Keratinocyte (primary cell): ENCODE data around the gene MED26. TPM values are rescaled to one million over a fixed set of nuclear protein-coding genes. Genes with fewer than 3 reads are reported as not detected.

ENCODE experiments used
- DNase-seq: peaks from one replicate; pipeline ENCODE4 v3.0.0-alpha.2; 2011; ENCODE audit warnings: low read depth, missing footprints, low spot score
- FAIRE-seq: peaks from 2 replicates; lab custom pipeline; 2011; peaks lifted over from hg19 to GRCh38; lab: Jason Lieb, UNC
- H2AFZ ChIP-seq: 2 replicates; pipeline ENCODE4 v1.6.0; 2012; ENCODE audit warnings: low read length, control low read depth, inconsistent platforms; ENCODE audit not compliant: control insufficient read depth
- H3K27ac ChIP-seq: 2 replicates; pipeline ENCODE4 v1.5.1; 2011; ENCODE audit warnings: low read length; ENCODE audit not compliant: control insufficient read depth, insufficient read depth
- H3K27me3 ChIP-seq: 3 replicates; pipeline ENCODE4 v1.6.0; 2011; ENCODE audit warnings: low read length; ENCODE audit not compliant: control insufficient read depth, insufficient read depth; ENCODE audit errors: extremely low read depth
- H3K36me3 ChIP-seq, 2 experiments: 2 replicates in 1 of 2; 3 replicates in 1 of 2; pipeline ENCODE4 v1.5.1; 2011; ENCODE audit warnings: low read length in 2 of 2, mild to moderate bottlenecking in 1 of 2; ENCODE audit not compliant: control insufficient read depth in 2 of 2, insufficient read depth in 2 of 2; ENCODE audit errors: extremely low read depth in 1 of 2
- H3K4me1 ChIP-seq: 3 replicates; pipeline ENCODE4 v1.5.1; 2011; ENCODE audit warnings: low read length; ENCODE audit not compliant: control insufficient read depth, insufficient read depth; ENCODE audit errors: extremely low read depth
- H3K4me2 ChIP-seq: 3 replicates; pipeline ENCODE4 v1.6.0; 2011; ENCODE audit warnings: low read depth, low read length; ENCODE audit not compliant: control insufficient read depth, insufficient read depth; ENCODE audit errors: extremely low read depth
- H3K4me3 ChIP-seq, 3 experiments: fragments of 200-600 bp in 1 of 3; sonication (generic) in 1 of 3; 2 replicates in 2 of 3; 3 replicates in 1 of 3; pipeline ENCODE4 v1.5.1; 2011 to 2016; ENCODE audit warnings: low read length in 3 of 3, mild to moderate bottlenecking in 3 of 3, control low read depth in 2 of 3, inconsistent platforms in 1 of 3, low read depth in 1 of 3, mixed read lengths in 1 of 3, mixed run types in 1 of 3, moderate library complexity in 1 of 3; ENCODE audit not compliant: control insufficient read depth in 2 of 3, insufficient read depth in 2 of 3; ENCODE audit errors: extremely low read depth in 1 of 3
- H3K79me2 ChIP-seq: 2 replicates; pipeline ENCODE4 v1.6.0; 2012; ENCODE audit warnings: low read length; ENCODE audit not compliant: control insufficient read depth, insufficient read depth
- H3K9ac ChIP-seq: 3 replicates; pipeline ENCODE4 v1.6.0; 2011; ENCODE audit warnings: low read length; ENCODE audit not compliant: control insufficient read depth, insufficient read depth; ENCODE audit errors: extremely low read depth
- H3K9me1 ChIP-seq: 3 replicates; pipeline ENCODE4 v1.6.0; 2011; ENCODE audit warnings: low read length; ENCODE audit not compliant: control insufficient read depth, insufficient read depth; ENCODE audit errors: extremely low read depth
- H3K9me3 ChIP-seq: 2 replicates; pipeline ENCODE4 v1.5.1; 2012; ENCODE audit warnings: low read depth, low read length; ENCODE audit not compliant: control insufficient read depth
- H4K20me1 ChIP-seq: 3 replicates; pipeline ENCODE4 v1.6.0; 2011; ENCODE audit warnings: low read length; ENCODE audit not compliant: control insufficient read depth, insufficient read depth; ENCODE audit errors: extremely low read depth
- CTCF ChIP-seq, 3 experiments: IDR thresholded peaks in 1 of 3; conservative IDR thresholded peaks in 1 of 3; optimal IDR thresholded peaks in 1 of 3; 2 replicates in 2 of 3; 3 replicates in 1 of 3; pipeline versions ENCODE3 to v1.5.1; 2011; ENCODE audit warnings: low read length in 3 of 3, mild to moderate bottlenecking in 3 of 3, moderate library complexity in 2 of 3, control low read depth in 1 of 3, inconsistent platforms in 1 of 3; ENCODE audit not compliant: insufficient read depth in 2 of 3; ENCODE audit errors: extremely low read depth in 1 of 3
- EZH2 ChIP-seq: IDR thresholded peaks from one replicate; pipeline ENCODE4 v1.6.1; 2012; ENCODE audit warnings: inconsistent platforms, mild to moderate bottlenecking, low read length, moderate library complexity
- dilution Hi-C: fragments of 300-500 bp; cut with MboI; formaldehyde crosslinking; loops from one replicate; pipeline ENCODE4 v1.7.0; 2020; ENCODE audit warnings: low sequenced_read_pairs; ENCODE audit not compliant: extremely low pct_ligation_motif_present
- polyA plus RNA-seq, 5 experiments: library from polyadenylated mRNA; depleted of rRNA in 3 of 5; stranded (reverse) in 3 of 5; stranded (forward) in 1 of 5; unstranded in 1 of 5; fragments of >200 nt; gene quantifications; 1 replicate in 1 of 5; 2 replicates in 3 of 5; 3 replicates in 1 of 5; pipeline versions ENCODE4 v1.2.1 to v1.2.3, GENCODE V29; 2011 to 2012; ENCODE audit warnings: missing spikeins in 2 of 5, low read depth in 1 of 5, low replicate concordance in 1 of 5

Gene MED26
- polyA plus RNA-seq, 1 donor (not counting 4 experiments of a cell fraction or from before 2014, with no cell fraction given) = 4.7 TPM

GRCh38 chr19:16577531-16577985 lies 50.4 kb downstream of the MED26 start:
- TF ChIP-seq EZH2 = no peak
- TF ChIP-seq CTCF (optimal IDR thresholded peaks at IDR 0.05 in 1 of 3, IDR thresholded peaks at IDR 0.05 in 1 of 3, conservative IDR thresholded peaks at IDR 0.05 in 1 of 3; ENCODE audit: extremely low read depth in 1 of 3, insufficient read depth in 2 of 3, low read length in 3 of 3) = no peak
- no peak for FAIRE-seq
- Histone ChIP-seq H2AFZ (no peak overlapping the region), H3K4me1 (peaks cover 19% of the 10 kb centered on the region), H3K79me2 (peaks cover 95% of the 10 kb centered on the region), H3K4me2 (no peak overlapping the region), H3K9me3 (no peaks in the 10 kb centered on the region), H4K20me1 (peaks cover 10% of the 10 kb centered on the region), H3K9me1 (peaks cover 3% of the 10 kb centered on the region), H3K9ac (no peak overlapping the region), H3K27me3 (no peaks in the 10 kb centered on the region), H3K36me3 (peaks cover 11 to 22% of the 10 kb centered on the region in 2 experiments), H3K4me3 (no peak overlapping the region), H3K27ac (no peak overlapping the region)
- no peak for DNase-seq
- dilution Hi-C loops = no loop called here

GRCh38 chr19:16576690-16577530 lies 51.1 kb downstream of the MED26 start:
- Histone ChIP-seq H3K27ac (no peak overlapping the region), H3K4me1 (peaks cover 19% of the 10 kb centered on the region), H2AFZ (no peak overlapping the region), H3K4me2 (no peak overlapping the region), H3K9me1 (peaks cover 3% of the 10 kb centered on the region), H3K4me3 (no peak overlapping the region), H3K36me3 (peaks cover 11 to 22% of the 10 kb centered on the region in 2 experiments), H3K27me3 (no peaks in the 10 kb centered on the region), H3K9me3 (no peaks in the 10 kb centered on the region), H3K79me2 (peaks cover 92% of the 10 kb centered on the region), H3K9ac (no peak overlapping the region), H4K20me1 (peaks cover 10% of the 10 kb centered on the region)
- FAIRE-seq (no peak), DNase-seq (no peak)
- dilution Hi-C loops = no loop called here
- TF ChIP-seq CTCF (optimal IDR thresholded peaks at IDR 0.05 in 1 of 3, IDR thresholded peaks at IDR 0.05 in 1 of 3, conservative IDR thresholded peaks at IDR 0.05 in 1 of 3; ENCODE audit: extremely low read depth in 1 of 3, insufficient read depth in 2 of 3, low read length in 3 of 3) = no peak
- no peak for TF ChIP-seq EZH2
